Endothelial cell of umbilical vein (primary cell): ENCODE measurements around the gene LAPTM4A.
A peak's percentile ranks its signal among the peaks of the same experiment; 100 is the strongest.

Source experiments
- EZH2 ChIP-seq: IDR thresholded peaks from 2 replicates; pipeline ENCODE4 v1.6.1; 2012; ENCODE audit warnings: borderline replicate concordance, low read depth, mild to moderate bottlenecking, moderate library complexity, low read length, inconsistent platforms; ENCODE audit not compliant: severe bottlenecking
- FOS ChIP-seq: IDR thresholded peaks from 2 replicates; pipeline ENCODE4 v1.6.1; 2011; ENCODE audit warnings: mild to moderate bottlenecking, low read length, moderate library complexity, borderline replicate concordance; ENCODE audit not compliant: insufficient read depth
- GATA2 ChIP-seq: IDR thresholded peaks from 2 replicates; pipeline ENCODE4 v1.7.0; 2011; ENCODE audit warnings: low read depth, mild to moderate bottlenecking, moderate library complexity, mixed read lengths, low read length; ENCODE audit not compliant: insufficient read length, insufficient read depth
- JUN ChIP-seq: IDR thresholded peaks from 2 replicates; pipeline ENCODE4 v1.6.1; 2011; ENCODE audit warnings: borderline replicate concordance, low read depth; ENCODE audit not compliant: insufficient read length, insufficient read depth
- MYC ChIP-seq: IDR thresholded peaks from one replicate; pipeline ENCODE4 v1.6.1; 2011; ENCODE audit warnings: mild to moderate bottlenecking, low read depth, low read length
- POLR2A ChIP-seq: IDR thresholded peaks from 2 replicates; pipeline ENCODE4 v1.6.1; 2012; ENCODE audit warnings: low read depth, mild to moderate bottlenecking, control low read depth, low read length
- POLR2AphosphoS5 ChIP-seq: IDR thresholded peaks from 2 replicates; pipeline ENCODE4 v1.6.1; 2012; ENCODE audit warnings: low read depth, mild to moderate bottlenecking, control low read depth, low read length, moderate library complexity; ENCODE audit not compliant: insufficient read depth
- TF ChIP-seq, protein P1 (sequence below), 2 donors: IDR thresholded peaks; 1 replicate in 1 of 2; 2 replicates in 1 of 2; pipeline ENCODE4 v1.5.1; 2011; ENCODE audit warnings: low read length in 2 of 2, mild to moderate bottlenecking in 2 of 2, moderate library complexity in 2 of 2, control low read depth in 1 of 2, inconsistent platforms in 1 of 2, low read depth in 1 of 2; ENCODE audit not compliant: insufficient read depth in 1 of 2; ENCODE audit errors: extremely low read depth in 1 of 2
- TF ChIP-seq, protein P2 (sequence below): IDR thresholded peaks from 2 replicates; pipeline ENCODE4 v1.6.1; 2011; ENCODE audit not compliant: insufficient read depth, insufficient read length

DNA sequence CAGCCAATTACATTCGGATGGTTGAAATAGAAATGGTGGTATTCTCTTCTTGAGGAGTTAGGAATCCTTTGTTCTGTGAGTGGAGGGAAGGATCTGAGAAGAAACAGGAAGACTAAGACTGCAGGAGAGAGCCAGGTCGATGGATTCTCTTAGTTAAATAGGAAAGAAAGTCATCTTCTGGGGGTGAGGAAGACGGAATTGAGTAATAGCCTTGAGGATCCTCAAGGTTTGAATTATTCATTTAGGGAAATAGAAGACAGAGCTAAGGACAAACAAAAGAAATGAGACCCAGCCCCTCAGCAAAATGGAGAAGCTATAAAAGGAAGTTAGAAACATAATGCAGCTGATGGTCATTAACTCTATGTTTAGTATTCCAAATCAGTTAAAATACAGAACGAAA lies 1.8 kb downstream of the LAPTM4A start:
- no peak for TF ChIP-seq POLR2A
- TF ChIP-seq, protein P1, sequence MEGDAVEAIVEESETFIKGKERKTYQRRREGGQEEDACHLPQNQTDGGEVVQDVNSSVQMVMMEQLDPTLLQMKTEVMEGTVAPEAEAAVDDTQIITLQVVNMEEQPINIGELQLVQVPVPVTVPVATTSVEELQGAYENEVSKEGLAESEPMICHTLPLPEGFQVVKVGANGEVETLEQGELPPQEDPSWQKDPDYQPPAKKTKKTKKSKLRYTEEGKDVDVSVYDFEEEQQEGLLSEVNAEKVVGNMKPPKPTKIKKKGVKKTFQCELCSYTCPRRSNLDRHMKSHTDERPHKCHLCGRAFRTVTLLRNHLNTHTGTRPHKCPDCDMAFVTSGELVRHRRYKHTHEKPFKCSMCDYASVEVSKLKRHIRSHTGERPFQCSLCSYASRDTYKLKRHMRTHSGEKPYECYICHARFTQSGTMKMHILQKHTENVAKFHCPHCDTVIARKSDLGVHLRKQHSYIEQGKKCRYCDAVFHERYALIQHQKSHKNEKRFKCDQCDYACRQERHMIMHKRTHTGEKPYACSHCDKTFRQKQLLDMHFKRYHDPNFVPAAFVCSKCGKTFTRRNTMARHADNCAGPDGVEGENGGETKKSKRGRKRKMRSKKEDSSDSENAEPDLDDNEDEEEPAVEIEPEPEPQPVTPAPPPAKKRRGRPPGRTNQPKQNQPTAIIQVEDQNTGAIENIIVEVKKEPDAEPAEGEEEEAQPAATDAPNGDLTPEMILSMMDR (IDR thresholded peaks at IDR 0.05; ENCODE audit: extremely low read depth in 1 of 2, insufficient read depth in 1 of 2, low read depth in 1 of 2, low read length in 2 of 2) = no peak
- TF ChIP-seq MYC = no peak
- TF ChIP-seq EZH2 = no peak
- TF ChIP-seq, protein P2, sequence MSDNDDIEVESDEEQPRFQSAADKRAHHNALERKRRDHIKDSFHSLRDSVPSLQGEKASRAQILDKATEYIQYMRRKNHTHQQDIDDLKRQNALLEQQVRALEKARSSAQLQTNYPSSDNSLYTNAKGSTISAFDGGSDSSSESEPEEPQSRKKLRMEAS = no peak
- TF ChIP-seq POLR2AphosphoS5 = no peak
- TF ChIP-seq JUN = no peak
- TF ChIP-seq FOS = peak; percentile 3
- TF ChIP-seq GATA2 = no peak
